IPS-20b (cell line): ENCODE data around the gene SLC38A6.

Source experiments
- H3K27ac ChIP-seq: one replicate; pipeline ENCODE4 v1.5.1; 2013; ENCODE audit warnings: low read length
- H3K27me3 ChIP-seq: 2 replicates; pipeline ENCODE4 v1.6.1; 2013; ENCODE audit warnings: mild to moderate bottlenecking, low read length, inconsistent platforms; ENCODE audit not compliant: insufficient read depth
- H3K36me3 ChIP-seq: 2 replicates; pipeline ENCODE4 v1.6.1; 2013; ENCODE audit warnings: low read depth, mild to moderate bottlenecking, inconsistent platforms, low read length, moderate library complexity; ENCODE audit not compliant: insufficient read depth
- H3K4me1 ChIP-seq: 2 replicates; pipeline ENCODE4 v1.6.1; 2013; ENCODE audit warnings: mild to moderate bottlenecking, control low read depth, inconsistent platforms, low read length, moderate library complexity; ENCODE audit not compliant: insufficient read depth
- H3K4me3 ChIP-seq: 2 replicates; pipeline ENCODE4 v1.5.1; 2013; ENCODE audit warnings: mild to moderate bottlenecking, low read length, inconsistent platforms
- H3K9ac ChIP-seq: 2 replicates; pipeline ENCODE4 v1.6.1; 2013; ENCODE audit warnings: low read depth, mild to moderate bottlenecking, inconsistent platforms, low read length, moderate library complexity
- H3K9me3 ChIP-seq: 2 replicates; pipeline ENCODE4 v1.6.1; 2013; ENCODE audit warnings: mild to moderate bottlenecking, low read depth, low read length, inconsistent platforms; ENCODE audit not compliant: insufficient read depth

The SLC38A6 gene

GRCh38 chr14:61033054-61033453, 52.0 kb downstream of the SLC38A6 start:
- Histone ChIP-seq H3K36me3 (no peaks in the 10 kb centered on the region), H3K27me3 (no peaks in the 10 kb centered on the region), H3K27ac (no peak overlapping the region), H3K9ac (no peak overlapping the region), H3K4me3 (no peak overlapping the region), H3K9me3 (no peaks in the 10 kb centered on the region), H3K4me1 (no peaks in the 10 kb centered on the region)

GRCh38 chr14:61033855-61034254, 52.8 kb downstream of the SLC38A6 start:
- Histone ChIP-seq H3K4me1 (no peaks in the 10 kb centered on the region), H3K9ac (no peak overlapping the region), H3K36me3 (no peaks in the 10 kb centered on the region), H3K9me3 (no peaks in the 10 kb centered on the region), H3K27me3 (no peaks in the 10 kb centered on the region), H3K4me3 (no peak overlapping the region), H3K27ac (no peak overlapping the region)

- H3K36me3 ChIP-seq: no peaks in the 10 kb centered on the region
- H3K27me3 ChIP-seq: no peaks in the 10 kb centered on the region
- no peaks in the 10 kb centered on the region for H3K9me3 ChIP-seq
- no peaks in the 10 kb centered on the region for H3K4me1 ChIP-seq
- no peak overlapping the region for H3K9ac ChIP-seq
- no peak overlapping the region for H3K27ac ChIP-seq
- H3K4me3 ChIP-seq: no peak overlapping the region
Observed at GRCh38 chr14:61034416-61035120, 53.5 kb downstream of the SLC38A6 start.

- Histone ChIP-seq H3K4me1 (no peaks in the 10 kb centered on the region; the same call in 1 of the 2 replicates), H3K27me3 (no peaks in the 10 kb centered on the region), H3K4me3 (no peak overlapping the region), H3K27ac (no peak overlapping the region), H3K9me3 (no peaks in the 10 kb centered on the region), H3K9ac (no peak overlapping the region), H3K36me3 (no peaks in the 10 kb centered on the region)
Observed at GRCh38 chr14:61037215-61037614, 56.2 kb downstream of the SLC38A6 start.

GRCh38 chr14:61041704-61042103, 60.7 kb downstream of the SLC38A6 start:
- no peak overlapping the region for H3K4me3 ChIP-seq
- H3K27ac ChIP-seq: no peak overlapping the region
- H3K4me1 ChIP-seq: no peaks in the 10 kb centered on the region; the same call in 1 of the 2 replicates
- no peaks in the 10 kb centered on the region for H3K27me3 ChIP-seq
- no peak overlapping the region for H3K9ac ChIP-seq
- no peaks in the 10 kb centered on the region for H3K36me3 ChIP-seq
- H3K9me3 ChIP-seq: no peaks in the 10 kb centered on the region

- Histone ChIP-seq H3K9me3 (no peaks in the 10 kb centered on the region), H3K27ac (no peak overlapping the region), H3K9ac (no peak overlapping the region)
Observed at GRCh38 chr14:61042220-61042619, 61.2 kb downstream of the SLC38A6 start.

GRCh38 chr14:61043506-61043905, 62.5 kb downstream of the SLC38A6 start:
- H3K36me3 ChIP-seq: no peaks in the 10 kb centered on the region
- no peak overlapping the region for H3K27ac ChIP-seq
- H3K9me3 ChIP-seq: no peaks in the 10 kb centered on the region
- H3K4me1 ChIP-seq: no peaks in the 10 kb centered on the region; the same call in 1 of the 2 replicates
- no peaks in the 10 kb centered on the region for H3K27me3 ChIP-seq
- no peak overlapping the region for H3K4me3 ChIP-seq
- no peak overlapping the region for H3K9ac ChIP-seq

More at GRCh38 chr14:61042220-61042619, 61.2 kb downstream of the SLC38A6 start:
- Histone ChIP-seq H3K4me1 (no peaks in the 10 kb centered on the region; the same call in 1 of the 2 replicates), H3K27me3 (no peaks in the 10 kb centered on the region), H3K4me3 (no peak overlapping the region), H3K36me3 (no peaks in the 10 kb centered on the region)

GRCh38 chr14:61047021-61047420, 66.0 kb downstream of the SLC38A6 start:
- Histone ChIP-seq H3K4me1 (peaks cover 10% of the 10 kb centered on the region), H3K4me3 (no peak overlapping the region), H3K27ac (no peak overlapping the region), H3K9me3 (no peaks in the 10 kb centered on the region), H3K9ac (no peak overlapping the region), H3K27me3 (no peaks in the 10 kb centered on the region), H3K36me3 (no peaks in the 10 kb centered on the region)

GRCh38 chr14:61048640-61049039, 67.6 kb downstream of the SLC38A6 start:
- Histone ChIP-seq H3K9me3 (peaks cover 2% of the 10 kb centered on the region; the same call in 1 of the 2 replicates), H3K27me3 (no peaks in the 10 kb centered on the region), H3K4me3 (no peak overlapping the region), H3K4me1 (peaks cover 10% of the 10 kb centered on the region; the same call in 1 of the 2 replicates), H3K9ac (no peak overlapping the region), H3K36me3 (no peaks in the 10 kb centered on the region), H3K27ac (no peak overlapping the region)

GRCh38 chr14:61050417-61050816, 69.4 kb downstream of the SLC38A6 start:
- H3K9me3 ChIP-seq: peaks cover 2% of the 10 kb centered on the region; the same call in 1 of the 2 replicates
- no peak overlapping the region for H3K9ac ChIP-seq
- peaks cover 10% of the 10 kb centered on the region; the same call in 1 of the 2 replicates for H3K4me1 ChIP-seq
- no peak overlapping the region for H3K4me3 ChIP-seq
- H3K27ac ChIP-seq: no peak overlapping the region
- H3K36me3 ChIP-seq: no peaks in the 10 kb centered on the region
- H3K27me3 ChIP-seq: no peaks in the 10 kb centered on the region

GRCh38 chr14:61051051-61051450, 70.0 kb downstream of the SLC38A6 start:
- no peaks in the 10 kb centered on the region for H3K27me3 ChIP-seq
- peaks cover 2% of the 10 kb centered on the region; the same call in 1 of the 2 replicates for H3K9me3 ChIP-seq
- H3K27ac ChIP-seq: no peak overlapping the region
- H3K9ac ChIP-seq: no peak overlapping the region
- H3K4me1 ChIP-seq: peaks cover 10% of the 10 kb centered on the region; the same call in 1 of the 2 replicates
- no peaks in the 10 kb centered on the region for H3K36me3 ChIP-seq
- H3K4me3 ChIP-seq: no peak overlapping the region

- Histone ChIP-seq H3K36me3 (no peaks in the 10 kb centered on the region), H3K4me1 (peaks cover 10% of the 10 kb centered on the region; the same call in 1 of the 2 replicates), H3K9me3 (peaks cover 2% of the 10 kb centered on the region; the same call in 1 of the 2 replicates), H3K9ac (no peak overlapping the region), H3K27ac (no peak overlapping the region), H3K4me3 (no peak overlapping the region), H3K27me3 (no peaks in the 10 kb centered on the region)
Observed at GRCh38 chr14:61051621-61052020, 70.6 kb downstream of the SLC38A6 start.
